Stomach (tissue), 4 donors: ENCODE results near the gene RASSF4.

Experiments
- EP300 ChIP-seq: sonication (generic); formaldehyde crosslinking; IDR thresholded peaks from one replicate; pipeline ENCODE4 v1.6.1; 2017; ENCODE audit warnings: antibody characterized with exemption
- POLR2A ChIP-seq, 4 donors: fragments of 450-650 bp; IDR thresholded peaks; one replicate each; pipeline ENCODE4 v1.6.1; 2016; ENCODE audit warnings: antibody characterized with exemption in 4 of 4, control low read depth in 2 of 4, mild to moderate bottlenecking in 1 of 4, moderate library complexity in 1 of 4
- POLR2AphosphoS5 ChIP-seq, 3 donors: sonication (generic); formaldehyde crosslinking; IDR thresholded peaks; one replicate each; pipeline ENCODE4 v1.6.1; 2016; ENCODE audit warnings: antibody characterized with exemption in 3 of 3
- TF ChIP-seq, protein P1 (sequence below), 7 experiments: fragments of 450-650 bp in 4 of 7; fragments of 200-600 bp in 3 of 7; sonication (generic) in 3 of 7; IDR thresholded peaks; one replicate each; pipeline ENCODE4 v1.5.1; 2016 to 2019; ENCODE audit warnings: antibody characterized with exemption in 7 of 7, control low read depth in 2 of 7, mild to moderate bottlenecking in 1 of 7

DNA sequence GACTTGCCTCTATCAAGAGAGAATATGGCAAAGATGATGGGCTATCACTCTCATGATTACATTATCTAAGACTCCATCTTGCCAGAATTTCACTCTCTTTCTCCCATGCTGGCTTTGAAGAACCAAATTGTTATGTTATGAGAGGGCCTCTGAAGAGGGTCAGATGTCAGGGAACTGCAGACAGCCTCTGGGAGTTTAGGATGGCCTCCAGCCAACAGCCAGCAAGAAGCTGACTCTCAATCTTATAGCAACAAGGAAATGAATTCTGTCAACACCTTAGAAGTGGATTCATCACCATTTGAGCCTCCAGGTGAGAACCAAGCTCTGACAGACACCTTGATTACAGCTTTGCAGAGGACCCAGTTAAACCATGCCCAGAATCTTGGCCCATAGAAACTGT is 74.7 kb downstream of the RASSF4 start:
- TF ChIP-seq EP300 (no peak), POLR2A (IDR thresholded peaks at IDR 0.05) (no peak), POLR2AphosphoS5 (IDR thresholded peaks at IDR 0.05) (no peak)
- TF ChIP-seq, protein P1, sequence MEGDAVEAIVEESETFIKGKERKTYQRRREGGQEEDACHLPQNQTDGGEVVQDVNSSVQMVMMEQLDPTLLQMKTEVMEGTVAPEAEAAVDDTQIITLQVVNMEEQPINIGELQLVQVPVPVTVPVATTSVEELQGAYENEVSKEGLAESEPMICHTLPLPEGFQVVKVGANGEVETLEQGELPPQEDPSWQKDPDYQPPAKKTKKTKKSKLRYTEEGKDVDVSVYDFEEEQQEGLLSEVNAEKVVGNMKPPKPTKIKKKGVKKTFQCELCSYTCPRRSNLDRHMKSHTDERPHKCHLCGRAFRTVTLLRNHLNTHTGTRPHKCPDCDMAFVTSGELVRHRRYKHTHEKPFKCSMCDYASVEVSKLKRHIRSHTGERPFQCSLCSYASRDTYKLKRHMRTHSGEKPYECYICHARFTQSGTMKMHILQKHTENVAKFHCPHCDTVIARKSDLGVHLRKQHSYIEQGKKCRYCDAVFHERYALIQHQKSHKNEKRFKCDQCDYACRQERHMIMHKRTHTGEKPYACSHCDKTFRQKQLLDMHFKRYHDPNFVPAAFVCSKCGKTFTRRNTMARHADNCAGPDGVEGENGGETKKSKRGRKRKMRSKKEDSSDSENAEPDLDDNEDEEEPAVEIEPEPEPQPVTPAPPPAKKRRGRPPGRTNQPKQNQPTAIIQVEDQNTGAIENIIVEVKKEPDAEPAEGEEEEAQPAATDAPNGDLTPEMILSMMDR (IDR thresholded peaks at IDR 0.05), result no peak
